Activated naive CD8-positive, alpha-beta T cell treated with anti-CD3 and anti-CD28 coated beads for 36 hours (primary cell): ENCODE data around the gene PIGS. TPM values are rescaled to one million over a fixed set of nuclear protein-coding genes. Genes with fewer than 3 reads are reported as not detected.
A peak's percentile ranks its signal among the peaks of the same experiment; 100 is the strongest.
"Not testable (repeated sequence)": the region's sequence is repeated elsewhere in the genome, so short reads cannot be mapped to it uniquely, and the experiment has no call there.

Experiments used
- DNase-seq: peaks from one replicate; pipeline ENCODE4 v3.0.0; 2021
- H3K27ac Mint-ChIP-seq: one replicate; pipeline ENCODE4 v1.8.0; 2022; ENCODE audit warnings: mild to moderate bottlenecking, moderate library complexity, mixed read lengths
- H3K27me3 Mint-ChIP-seq: one replicate; pipeline ENCODE4 v1.8.0; 2022; ENCODE audit warnings: mild to moderate bottlenecking, mixed read lengths
- H3K36me3 Mint-ChIP-seq: one replicate; pipeline ENCODE4 v1.8.0; 2021; ENCODE audit warnings: mild to moderate bottlenecking, mixed read lengths
- H3K4me1 Mint-ChIP-seq: one replicate; pipeline ENCODE4 v1.8.0; 2021; ENCODE audit warnings: mixed read lengths
- H3K4me3 Mint-ChIP-seq: one replicate; pipeline ENCODE4 v1.8.0; 2022; ENCODE audit warnings: mild to moderate bottlenecking, moderate library complexity, mixed read lengths
- H3K9me3 Mint-ChIP-seq: one replicate; pipeline ENCODE4 v1.8.0; 2022; ENCODE audit warnings: mixed read lengths
- total RNA-seq, 2 experiments: library from RNA; stranded (reverse); gene quantifications; one replicate each; pipeline ENCODE4 v1.2.3, GENCODE V29; 2021

Gene PIGS
- total RNA-seq, 2 experiments from 2014 or later = 41.5 to 42.5 TPM

DNA sequence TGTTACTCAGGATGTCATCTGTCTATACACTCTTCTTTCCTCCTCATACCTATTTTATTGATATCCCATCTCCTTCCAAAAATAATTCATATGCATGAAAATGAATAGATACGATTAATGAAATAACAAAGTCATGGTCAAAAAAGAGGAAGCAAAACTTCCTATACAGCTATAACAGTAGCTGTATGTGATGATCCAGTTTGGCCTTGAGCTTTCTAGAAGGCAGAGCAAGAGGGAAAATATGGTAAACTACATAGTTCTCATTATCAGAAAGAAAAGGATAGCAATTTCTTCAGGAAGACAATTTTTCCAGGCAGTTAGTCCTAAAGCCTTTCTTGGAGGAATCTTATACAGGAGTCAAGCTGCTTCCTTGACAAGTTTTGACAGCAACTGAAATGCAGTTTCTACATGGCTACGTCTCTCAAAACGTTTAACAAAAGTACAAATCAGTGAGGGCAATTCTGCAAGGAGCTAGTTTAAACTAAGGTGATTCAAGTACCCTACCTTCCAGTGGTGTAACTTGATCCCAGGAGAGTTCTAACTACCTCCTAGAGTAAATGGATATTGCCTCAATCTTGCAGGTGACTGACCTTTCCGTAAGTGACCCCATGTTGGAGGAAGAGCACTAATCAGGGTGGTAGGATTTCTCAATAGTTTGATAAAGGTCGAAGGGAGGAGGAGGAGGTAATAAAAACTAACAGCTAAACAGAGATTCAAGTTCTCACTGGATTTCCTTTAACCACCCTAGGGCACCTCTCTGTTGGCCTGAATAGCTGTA, 26.5 kb upstream of the PIGS start:
- Mint-ChIP-seq H3K27me3 (no peaks in the 10 kb centered on the region), H3K9me3 (no peaks in the 10 kb centered on the region), H3K4me3 (peak overlapping the region; percentile 90), H3K36me3 (peaks cover 23% of the 10 kb centered on the region), H3K27ac (peak overlapping the region; percentile 91), H3K4me1 (peaks cover 16% of the 10 kb centered on the region)
- DNase-seq = no peak

DNA sequence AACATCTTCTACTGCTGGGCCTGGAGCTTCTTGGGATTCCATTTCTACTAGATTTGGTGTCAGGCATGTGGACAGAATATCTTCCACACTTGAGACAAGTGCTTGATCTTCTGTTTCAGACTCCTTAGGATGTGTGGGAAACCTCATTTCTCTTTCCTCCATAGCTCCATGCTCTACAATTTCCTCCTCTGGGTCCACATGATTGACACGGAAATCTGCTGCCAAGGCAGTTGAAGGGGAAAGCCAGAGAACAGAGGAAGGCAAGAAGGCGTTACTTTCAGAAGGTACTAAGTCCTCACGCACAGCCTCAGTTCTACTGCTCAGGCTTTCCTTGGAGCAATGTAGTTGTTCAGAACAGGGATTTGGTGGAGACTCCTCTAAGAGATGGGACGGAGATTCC, 20.9 kb upstream of the PIGS start:
- Mint-ChIP-seq H3K36me3 (peaks cover 36% of the 10 kb centered on the region), H3K4me3 (no peak overlapping the region)

DNA sequence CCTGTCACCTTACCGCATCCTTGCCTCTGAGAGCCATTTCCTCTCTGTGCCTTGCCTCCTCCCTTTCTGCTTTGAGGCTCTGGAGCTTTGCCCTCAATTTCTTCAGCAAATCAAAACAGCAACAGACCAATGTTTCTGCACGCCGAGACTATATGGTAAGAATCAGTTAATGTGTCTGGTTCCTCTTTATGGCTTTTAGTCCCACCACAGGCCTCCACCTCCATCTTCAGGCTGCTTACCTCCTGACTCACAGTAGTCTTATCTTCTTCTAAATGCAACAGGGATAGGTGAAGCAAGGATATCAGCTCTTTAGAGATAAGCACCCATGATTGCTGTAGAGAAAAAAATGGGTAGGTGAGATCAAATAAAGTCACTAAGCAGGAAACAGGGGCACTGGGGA, 14.5 kb upstream of the PIGS start:
- Mint-ChIP-seq H3K4me1 (no peaks in the 10 kb centered on the region), H3K27me3 (no peaks in the 10 kb centered on the region), H3K4me3 (no peak overlapping the region), H3K9me3 (no peaks in the 10 kb centered on the region), H3K36me3 (peaks cover 21% of the 10 kb centered on the region), H3K27ac (no peak overlapping the region)
- no peak for DNase-seq

More for the DNA sequence above, 20.9 kb upstream of the PIGS start:
- no peak overlapping the region for H3K27ac Mint-ChIP-seq
- no peaks in the 10 kb centered on the region for H3K9me3 Mint-ChIP-seq
- H3K4me1 Mint-ChIP-seq = peaks cover 1% of the 10 kb centered on the region
- no peak for DNase-seq
- H3K27me3 Mint-ChIP-seq = no peaks in the 10 kb centered on the region

DNA sequence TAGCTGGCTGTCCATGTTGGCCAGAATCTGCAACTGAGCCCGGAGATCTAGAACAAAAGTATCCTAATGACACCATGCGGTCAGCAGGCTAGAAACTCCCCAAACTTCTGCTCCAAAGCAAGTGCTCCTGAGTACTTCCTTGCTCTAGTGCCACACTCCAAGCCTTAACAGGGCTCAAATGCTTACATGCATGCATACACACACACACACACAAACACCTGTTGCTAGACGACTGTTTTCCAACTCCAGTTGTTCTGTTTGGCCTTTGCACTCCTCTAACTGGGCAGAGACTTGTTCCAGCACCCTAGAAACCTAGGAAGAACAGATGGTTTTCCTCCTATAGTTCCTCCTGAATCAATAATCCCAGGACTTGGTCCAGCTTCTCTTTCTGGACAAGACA, 13.1 kb upstream of the PIGS start:
- H3K4me1 Mint-ChIP-seq = no peaks in the 10 kb centered on the region
- peaks cover 26% of the 10 kb centered on the region for H3K36me3 Mint-ChIP-seq
- H3K4me3 Mint-ChIP-seq = no peak overlapping the region
- no peak for DNase-seq
- no peak overlapping the region for H3K27ac Mint-ChIP-seq
- H3K27me3 Mint-ChIP-seq = no peaks in the 10 kb centered on the region
- H3K9me3 Mint-ChIP-seq = no peaks in the 10 kb centered on the region

DNA sequence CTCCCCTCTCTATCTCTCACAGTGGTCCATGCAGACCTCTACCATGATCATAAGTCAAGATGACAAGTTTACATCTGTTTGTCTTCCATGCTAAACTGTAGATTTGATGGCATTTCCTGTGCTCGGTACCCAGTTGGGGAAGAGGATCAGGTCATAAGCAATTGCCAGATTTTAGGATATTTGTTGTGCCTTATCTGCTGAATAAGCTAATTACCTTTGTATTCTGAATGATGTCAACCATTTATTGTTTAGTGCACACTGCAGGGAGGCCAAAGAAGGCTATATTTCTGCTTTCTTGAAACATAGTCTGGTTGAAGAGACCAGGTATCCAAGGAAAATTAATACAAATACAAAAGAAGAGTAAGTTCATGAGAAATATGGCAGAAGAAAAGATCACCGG, 11.2 kb upstream of the PIGS start:
- no peak for DNase-seq
- no peaks in the 10 kb centered on the region for H3K9me3 Mint-ChIP-seq
- peaks cover 22% of the 10 kb centered on the region for H3K36me3 Mint-ChIP-seq
- no peak overlapping the region for H3K4me3 Mint-ChIP-seq
- H3K27ac Mint-ChIP-seq = no peak overlapping the region
- no peaks in the 10 kb centered on the region for H3K27me3 Mint-ChIP-seq
- no peaks in the 10 kb centered on the region for H3K4me1 Mint-ChIP-seq

DNA sequence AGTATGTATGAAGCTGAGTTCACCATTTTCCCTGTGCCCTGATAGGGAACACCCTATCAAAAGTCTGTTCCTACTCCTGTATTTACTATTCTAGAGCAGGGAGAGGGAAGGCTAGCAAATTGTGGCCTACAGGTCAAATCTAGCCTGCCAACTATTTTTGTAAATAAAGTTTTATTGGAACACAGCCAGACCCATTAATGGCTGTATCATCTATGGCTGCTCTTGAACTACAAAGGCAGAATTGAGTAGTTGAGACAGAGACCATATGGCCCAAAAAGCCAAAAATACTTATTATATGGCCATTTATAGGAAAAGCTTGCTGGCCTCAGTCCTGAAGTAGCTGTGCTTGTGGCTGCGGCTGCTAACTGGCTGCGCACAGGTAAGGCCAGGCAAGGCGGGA, 9.6 kb upstream of the PIGS start:
- H3K36me3 Mint-ChIP-seq = peaks cover 32% of the 10 kb centered on the region
- no peak overlapping the region for H3K4me3 Mint-ChIP-seq
- no peaks in the 10 kb centered on the region for H3K27me3 Mint-ChIP-seq
- peaks cover 8% of the 10 kb centered on the region for H3K4me1 Mint-ChIP-seq
- H3K9me3 Mint-ChIP-seq = no peaks in the 10 kb centered on the region
- no peak overlapping the region for H3K27ac Mint-ChIP-seq
- no peak for DNase-seq

DNA sequence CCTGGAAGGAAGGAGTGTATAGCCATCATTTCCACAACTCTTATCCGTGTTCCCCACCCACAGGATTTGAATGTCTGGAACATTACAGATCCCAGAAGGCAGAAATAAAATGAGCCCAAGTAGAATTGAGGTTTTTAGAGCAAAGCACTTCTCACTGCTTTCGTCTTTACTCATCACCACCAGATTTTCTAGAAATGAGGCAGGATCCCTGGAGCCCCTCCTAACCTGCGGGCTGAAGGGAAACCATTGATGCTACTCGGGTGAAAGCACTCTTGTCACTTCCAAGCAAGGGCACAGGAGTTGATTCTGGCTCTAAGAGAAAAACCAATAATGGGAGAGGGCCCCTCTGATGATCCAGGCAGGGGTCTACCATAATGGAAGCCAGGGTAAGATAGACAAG, 8.2 kb upstream of the PIGS start:
- Mint-ChIP-seq H3K9me3 (no peaks in the 10 kb centered on the region), H3K27ac (no peak overlapping the region), H3K4me3 (no peak overlapping the region), H3K36me3 (peaks cover 26% of the 10 kb centered on the region), H3K27me3 (no peaks in the 10 kb centered on the region), H3K4me1 (peaks cover 9% of the 10 kb centered on the region)
- DNase-seq = no peak

DNA sequence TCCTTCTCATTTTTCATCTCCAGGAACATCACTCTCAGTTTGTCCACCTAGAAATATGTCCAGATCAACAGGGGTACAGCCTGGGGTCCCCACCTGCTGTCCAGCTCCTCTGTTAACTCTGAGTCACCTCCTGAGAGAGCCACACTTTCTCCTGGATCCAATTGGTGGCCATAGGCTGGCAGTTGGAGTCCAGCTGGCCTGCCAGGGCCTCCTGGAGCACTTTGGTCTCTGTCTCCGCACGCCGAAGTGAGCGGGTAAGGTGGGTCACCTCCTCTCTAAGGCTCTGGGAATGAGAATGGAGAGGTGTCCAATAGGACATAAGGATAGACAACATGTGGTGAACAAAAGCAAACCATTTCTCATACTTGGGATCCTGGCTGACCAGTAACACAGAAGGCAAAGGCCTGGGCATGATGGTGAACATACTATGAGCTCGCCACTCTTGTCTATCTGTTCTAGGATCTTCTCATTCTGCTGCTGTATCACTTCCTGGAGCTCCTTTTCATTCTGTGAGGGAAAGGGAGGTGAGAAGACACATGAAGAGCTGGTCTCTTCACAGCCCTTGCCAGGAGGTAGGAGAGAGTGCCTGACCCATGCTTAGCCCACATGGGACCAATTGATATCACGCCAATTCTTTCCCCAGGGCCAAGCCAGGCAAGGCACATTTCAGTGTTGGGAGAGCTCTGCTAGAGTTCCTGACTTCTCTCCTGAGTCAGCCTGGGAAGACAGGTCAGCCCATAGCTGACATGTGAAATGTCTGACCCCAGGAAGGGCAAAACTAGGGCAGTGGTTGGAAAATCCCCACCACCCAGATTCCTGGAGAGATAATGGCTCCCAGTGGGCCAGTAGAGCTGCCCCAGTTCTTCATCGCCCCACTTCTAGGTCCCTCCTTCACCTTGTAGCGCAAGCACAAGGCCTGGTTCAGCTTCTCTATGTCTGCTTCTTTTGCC, 7.2 kb upstream of the PIGS start:
- no peak overlapping the region for H3K4me3 Mint-ChIP-seq
- no peaks in the 10 kb centered on the region for H3K9me3 Mint-ChIP-seq
- DNase-seq = no peak
- no peaks in the 10 kb centered on the region for H3K27me3 Mint-ChIP-seq
- no peak overlapping the region for H3K27ac Mint-ChIP-seq
- peaks cover 9% of the 10 kb centered on the region for H3K4me1 Mint-ChIP-seq
- peaks cover 27% of the 10 kb centered on the region for H3K36me3 Mint-ChIP-seq

DNA sequence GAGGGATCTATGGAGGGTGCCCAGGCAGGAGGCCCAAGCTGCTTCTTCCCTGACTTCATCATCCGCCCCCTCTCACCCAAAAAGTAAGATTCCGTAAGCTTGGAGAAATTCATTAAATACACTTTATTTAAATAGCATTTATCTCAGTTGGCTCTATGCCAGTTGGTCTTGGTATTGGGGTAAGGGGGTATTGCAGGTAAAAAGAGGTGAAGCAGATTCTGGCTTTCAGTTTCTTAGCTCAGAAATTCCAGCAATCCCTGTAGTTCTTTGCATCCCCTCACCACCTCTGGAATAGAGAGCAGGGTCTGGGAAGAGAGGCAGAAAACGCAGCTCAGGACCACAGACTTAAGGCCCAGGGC, 6.1 kb upstream of the PIGS start:
- Mint-ChIP-seq H3K27ac (no peak overlapping the region), H3K9me3 (no peaks in the 10 kb centered on the region), H3K4me3 (no peak overlapping the region), H3K36me3 (peaks cover 30% of the 10 kb centered on the region), H3K27me3 (no peaks in the 10 kb centered on the region), H3K4me1 (peaks cover 16% of the 10 kb centered on the region)
- DNase-seq = no peak

DNA sequence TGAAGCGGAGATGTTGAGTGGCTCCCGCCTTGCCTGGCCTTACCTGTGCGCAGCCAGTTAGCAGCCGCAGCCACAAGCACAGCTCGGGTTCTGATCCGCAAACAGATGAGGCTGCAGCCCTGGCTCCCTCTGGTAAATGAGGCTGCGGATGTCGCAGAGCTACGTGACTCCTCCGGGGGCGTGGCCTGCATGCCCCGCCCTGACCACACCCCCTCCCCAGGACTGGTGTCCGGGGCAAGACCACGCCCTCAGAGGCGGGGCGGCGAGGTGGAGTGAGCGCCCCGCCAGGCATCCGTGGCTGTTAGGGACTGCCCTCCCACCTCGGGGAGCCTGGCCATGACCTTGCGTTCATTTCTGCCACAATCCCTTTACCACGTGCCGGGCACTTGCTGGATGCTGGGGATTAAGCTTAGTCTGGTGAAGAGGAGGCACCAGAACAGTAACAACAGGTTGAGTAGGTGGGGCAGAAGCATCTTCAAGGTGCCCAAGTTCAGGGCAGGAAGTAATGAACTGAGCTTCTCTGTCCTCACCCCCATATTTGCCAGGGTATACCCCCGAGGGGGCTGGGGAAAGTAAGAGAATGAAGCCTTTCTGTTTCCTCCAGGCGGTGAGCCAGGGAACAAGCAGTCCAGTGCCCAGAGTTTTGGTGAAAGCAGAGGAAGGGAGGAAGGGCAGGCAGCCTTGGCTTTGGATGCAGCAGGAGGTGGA, 5.6 kb upstream of the PIGS start, which contains the start of gene ALDOC:
Gene ALDOC, minus strand, starts transcription at position 138 of the 708 bp plus-strand sequence. CDS start 1,363 bp downstream, outside the sequence.
- Mint-ChIP-seq H3K27me3 (no peaks in the 10 kb centered on the region), H3K36me3 (peaks cover 30% of the 10 kb centered on the region), H3K4me3 (peak within 1 kb of the TSS; percentile 87), H3K9me3 (no peaks in the 10 kb centered on the region), H3K4me1 (peaks cover 21% of the 10 kb centered on the region), H3K27ac (peak within 1 kb of the TSS; percentile 89)
- DNase-seq = peak; percentile 99

DNA sequence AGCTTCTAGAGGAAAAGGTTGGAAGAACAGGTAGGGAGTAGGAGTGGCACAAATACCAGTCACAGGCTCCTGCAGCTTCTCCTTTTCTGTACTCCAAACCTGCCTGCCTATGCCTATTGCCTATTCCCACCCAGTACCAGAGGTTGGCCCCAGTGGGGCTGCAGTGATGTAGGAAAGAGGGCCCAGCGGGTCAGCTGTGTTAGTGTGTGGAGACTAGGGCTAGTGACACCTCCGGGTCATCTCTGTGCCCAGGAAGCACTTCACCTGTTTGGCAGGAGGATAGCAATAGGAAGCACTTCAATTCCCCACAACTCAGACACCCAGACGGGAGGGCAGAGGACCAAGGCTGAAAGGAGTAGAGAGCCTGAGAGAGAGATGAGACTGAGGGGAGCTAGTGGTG, 4.7 kb upstream of the PIGS start:
- not testable (repeated sequence) for H3K9me3 Mint-ChIP-seq, H3K27me3 Mint-ChIP-seq, DNase-seq
- peak overlapping the region; percentile 87 for H3K4me3 Mint-ChIP-seq
- H3K36me3 Mint-ChIP-seq = peaks cover 30% of the 10 kb centered on the region
- H3K27ac Mint-ChIP-seq = peak overlapping the region; percentile 6
- peaks cover 23% of the 10 kb centered on the region for H3K4me1 Mint-ChIP-seq

DNA sequence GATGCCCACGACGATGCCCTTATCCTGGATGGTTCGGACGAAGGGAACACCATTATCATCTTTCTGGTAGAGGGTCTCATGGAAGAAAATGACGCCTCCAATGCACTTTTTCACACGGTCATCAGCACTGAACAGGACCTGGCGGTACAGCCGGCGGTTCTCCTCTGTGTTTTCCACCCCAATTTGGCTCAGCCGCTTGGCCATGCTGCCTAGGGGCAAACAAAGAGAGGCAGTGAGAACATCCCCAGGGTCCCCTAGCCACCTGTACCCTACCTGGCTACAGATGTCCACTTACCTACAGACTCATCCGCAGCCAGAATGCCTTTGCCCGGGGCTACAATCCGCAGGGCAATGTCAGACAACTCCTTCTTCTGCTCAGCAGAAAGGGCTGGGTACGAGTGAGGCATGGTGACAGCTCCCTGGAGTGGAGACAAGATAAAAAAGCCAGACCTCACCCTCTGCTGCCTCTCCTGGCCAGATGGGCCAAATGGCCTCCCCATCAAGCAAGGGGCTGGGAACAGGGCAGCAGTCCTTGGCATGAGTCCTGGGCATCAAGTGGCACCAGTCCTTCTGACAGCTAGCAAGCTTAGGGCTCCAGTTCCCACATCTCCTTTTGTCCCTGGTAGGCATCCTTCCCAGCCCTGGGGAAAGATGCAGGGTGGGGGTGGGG, 3.9 kb upstream of the PIGS start:
- Mint-ChIP-seq H3K4me1 (peaks cover 24% of the 10 kb centered on the region), H3K4me3 (no peak overlapping the region), H3K36me3 (peaks cover 30% of the 10 kb centered on the region), H3K9me3 (no peaks in the 10 kb centered on the region), H3K27ac (no peak overlapping the region), H3K27me3 (no peaks in the 10 kb centered on the region)
- no peak for DNase-seq

DNA sequence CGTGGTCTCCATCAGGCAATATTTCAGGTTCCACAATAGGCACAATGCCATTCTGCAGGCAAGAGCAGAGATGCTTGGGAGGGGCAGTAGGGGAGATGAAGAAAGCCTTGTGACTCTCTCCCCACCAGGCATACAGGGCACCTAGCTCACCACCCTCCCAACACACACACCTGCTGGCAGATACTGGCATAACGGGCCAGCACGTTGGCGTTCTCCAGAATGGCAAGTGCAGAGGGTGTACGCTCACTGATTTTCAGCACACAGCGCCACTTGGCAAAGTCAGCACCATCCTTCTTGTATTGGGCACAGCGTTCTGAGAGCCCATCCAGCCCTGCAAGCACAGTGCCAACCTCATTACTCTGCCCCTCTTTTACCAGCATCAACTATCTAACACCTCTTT, 3.2 kb upstream of the PIGS start:
- H3K4me1 Mint-ChIP-seq = peaks cover 30% of the 10 kb centered on the region
- H3K4me3 Mint-ChIP-seq = no peak overlapping the region
- H3K27ac Mint-ChIP-seq = no peak overlapping the region
- DNase-seq = no peak
- H3K27me3 Mint-ChIP-seq = no peaks in the 10 kb centered on the region
- no peaks in the 10 kb centered on the region for H3K9me3 Mint-ChIP-seq
- H3K36me3 Mint-ChIP-seq = peaks cover 30% of the 10 kb centered on the region

DNA sequence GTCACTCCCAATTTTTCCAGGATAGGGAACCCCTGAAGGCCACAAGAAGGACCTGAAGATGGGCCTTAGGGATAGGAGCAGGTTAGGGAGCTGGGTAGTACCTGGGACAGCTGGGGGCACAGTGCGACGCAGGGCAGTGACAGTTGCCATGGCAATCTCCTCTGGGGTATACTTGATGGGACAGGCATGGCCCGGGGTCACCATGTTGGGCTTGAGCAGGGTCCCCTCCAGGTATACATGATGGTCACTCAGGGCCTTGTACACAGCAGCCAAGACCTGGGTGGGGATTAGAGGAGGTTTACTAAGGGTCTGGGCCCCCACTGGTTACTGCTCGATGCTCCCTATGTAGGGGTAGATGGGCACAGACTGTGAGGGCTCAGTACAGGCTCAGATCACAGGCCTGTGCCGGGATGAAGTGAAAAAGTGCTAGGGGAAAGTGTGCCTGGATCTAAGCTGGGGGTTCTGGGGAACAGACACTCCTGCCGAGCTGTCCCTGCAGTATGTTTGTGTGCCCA, 2.7 kb upstream of the PIGS start:
- Mint-ChIP-seq H3K4me1 (peaks cover 32% of the 10 kb centered on the region), H3K4me3 (no peak overlapping the region), H3K9me3 (no peaks in the 10 kb centered on the region), H3K27me3 (no peaks in the 10 kb centered on the region), H3K27ac (no peak overlapping the region), H3K36me3 (peaks cover 29% of the 10 kb centered on the region)
- DNase-seq = no peak
